Lower leg skin (tissue), 3 donors: ENCODE data around the gene MTF1.

ENCODE experiments used
- POLR2A ChIP-seq, 2 donors: fragments of 450-650 bp; IDR thresholded peaks; one replicate each; pipeline ENCODE4 v1.6.1; 2016 to 2017; ENCODE audit warnings: antibody characterized with exemption in 2 of 2, mild to moderate bottlenecking in 1 of 2, moderate library complexity in 1 of 2
- TF ChIP-seq, protein P1 (sequence below), 3 donors: fragments of 450-650 bp; IDR thresholded peaks; one replicate each; pipeline ENCODE4 v1.5.1; 2016; ENCODE audit warnings: antibody characterized with exemption in 3 of 3, mild to moderate bottlenecking in 3 of 3, moderate library complexity in 2 of 3

DNA sequence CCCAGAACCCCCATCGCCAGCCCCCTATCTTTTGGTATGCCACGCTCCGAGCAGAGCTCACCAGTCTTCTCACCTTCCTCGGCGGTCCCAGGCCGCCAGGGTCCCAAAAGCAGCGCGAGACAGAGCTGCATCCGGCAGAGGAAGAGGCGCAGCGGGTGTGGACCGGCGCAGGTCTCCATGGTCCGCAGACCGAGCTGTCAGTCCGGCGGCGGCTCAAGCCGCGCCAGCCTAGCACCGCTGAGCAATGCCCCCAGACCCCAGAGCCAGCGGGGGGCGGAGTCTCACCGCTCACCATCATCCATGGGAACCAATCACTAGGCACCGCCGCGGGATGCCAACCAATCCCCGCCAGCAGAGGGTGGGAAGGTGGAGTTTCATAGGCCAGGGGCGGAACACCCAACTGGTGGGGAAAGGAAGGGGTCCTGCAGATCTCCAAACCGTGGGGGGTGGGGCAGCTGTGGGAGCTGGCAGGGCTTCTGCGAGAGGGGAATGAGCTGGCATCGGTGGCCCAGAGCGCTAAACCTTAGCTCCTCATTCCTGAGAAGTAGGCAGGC is 94.4 kb downstream of the MTF1 start, which contains the start of gene EPHA10:
- TF ChIP-seq POLR2A (IDR thresholded peaks at IDR 0.05) = no peak
- TF ChIP-seq, protein P1, sequence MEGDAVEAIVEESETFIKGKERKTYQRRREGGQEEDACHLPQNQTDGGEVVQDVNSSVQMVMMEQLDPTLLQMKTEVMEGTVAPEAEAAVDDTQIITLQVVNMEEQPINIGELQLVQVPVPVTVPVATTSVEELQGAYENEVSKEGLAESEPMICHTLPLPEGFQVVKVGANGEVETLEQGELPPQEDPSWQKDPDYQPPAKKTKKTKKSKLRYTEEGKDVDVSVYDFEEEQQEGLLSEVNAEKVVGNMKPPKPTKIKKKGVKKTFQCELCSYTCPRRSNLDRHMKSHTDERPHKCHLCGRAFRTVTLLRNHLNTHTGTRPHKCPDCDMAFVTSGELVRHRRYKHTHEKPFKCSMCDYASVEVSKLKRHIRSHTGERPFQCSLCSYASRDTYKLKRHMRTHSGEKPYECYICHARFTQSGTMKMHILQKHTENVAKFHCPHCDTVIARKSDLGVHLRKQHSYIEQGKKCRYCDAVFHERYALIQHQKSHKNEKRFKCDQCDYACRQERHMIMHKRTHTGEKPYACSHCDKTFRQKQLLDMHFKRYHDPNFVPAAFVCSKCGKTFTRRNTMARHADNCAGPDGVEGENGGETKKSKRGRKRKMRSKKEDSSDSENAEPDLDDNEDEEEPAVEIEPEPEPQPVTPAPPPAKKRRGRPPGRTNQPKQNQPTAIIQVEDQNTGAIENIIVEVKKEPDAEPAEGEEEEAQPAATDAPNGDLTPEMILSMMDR (IDR thresholded peaks at IDR 0.05) = no peak
